Suppressor macrophage treated with lipopolysaccharide for 4 hours (primary cell): Measurements from ENCODE around the gene SLC13A5.
A peak's percentile ranks its signal among the peaks of the same experiment; 100 is the strongest.
"Not testable (repeated sequence)": the region's sequence is repeated elsewhere in the genome, so short reads cannot be mapped to it uniquely, and the experiment has no call there.

ENCODE experiments used
- DNase-seq: peaks from one replicate; pipeline ENCODE4 v3.0.0-alpha.2; 2020

The SLC13A5 gene

DNA sequence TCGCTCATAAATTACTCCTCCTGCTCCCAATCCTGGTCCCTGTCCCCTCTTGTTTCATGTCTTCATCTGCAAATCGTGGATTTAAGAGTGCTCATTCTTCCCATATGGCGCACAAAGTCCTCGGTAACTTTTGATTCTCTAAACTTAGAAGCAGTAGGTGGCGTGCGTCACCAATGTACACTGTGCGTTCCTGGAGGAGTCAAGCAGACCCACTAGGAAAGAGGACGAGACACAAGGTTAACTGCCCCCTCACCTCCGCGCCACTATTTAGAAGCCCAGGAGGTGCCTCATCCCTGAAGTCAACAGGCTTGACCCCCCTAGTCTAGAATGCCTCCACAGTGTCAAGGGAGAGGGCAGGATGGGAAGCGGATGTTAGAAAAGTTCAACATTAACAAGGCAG lies 2.9 kb downstream of the SLC13A5 start:
- no peak for DNase-seq

DNA sequence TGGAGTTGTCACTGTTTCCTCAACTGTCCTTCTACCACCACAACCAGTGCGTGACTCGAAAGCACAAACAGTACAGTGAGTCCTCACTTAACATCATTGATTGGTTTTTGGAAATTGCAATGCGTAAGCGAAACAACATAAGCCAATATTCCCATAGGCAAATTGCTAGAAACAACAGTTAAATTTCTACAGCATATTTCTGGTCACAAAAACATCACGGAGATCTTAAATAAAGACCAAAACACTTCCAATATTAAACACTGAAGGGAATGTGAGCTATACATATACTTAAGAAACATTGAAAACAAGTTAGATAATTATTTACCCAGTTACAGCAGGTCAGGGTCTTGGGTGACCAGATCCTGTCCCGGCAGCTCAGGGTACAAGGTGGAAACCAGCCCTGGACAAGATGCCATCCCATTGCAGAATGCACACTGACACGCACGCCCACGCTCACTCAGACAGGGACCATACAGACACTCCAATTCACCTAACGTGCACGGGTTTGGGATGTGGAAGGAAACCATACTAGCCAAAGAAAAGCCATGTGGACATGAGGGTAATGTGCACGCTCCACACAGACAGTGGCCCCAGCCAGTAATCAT lies 4.7 kb downstream of the SLC13A5 start:
- no peak for DNase-seq

DNA sequence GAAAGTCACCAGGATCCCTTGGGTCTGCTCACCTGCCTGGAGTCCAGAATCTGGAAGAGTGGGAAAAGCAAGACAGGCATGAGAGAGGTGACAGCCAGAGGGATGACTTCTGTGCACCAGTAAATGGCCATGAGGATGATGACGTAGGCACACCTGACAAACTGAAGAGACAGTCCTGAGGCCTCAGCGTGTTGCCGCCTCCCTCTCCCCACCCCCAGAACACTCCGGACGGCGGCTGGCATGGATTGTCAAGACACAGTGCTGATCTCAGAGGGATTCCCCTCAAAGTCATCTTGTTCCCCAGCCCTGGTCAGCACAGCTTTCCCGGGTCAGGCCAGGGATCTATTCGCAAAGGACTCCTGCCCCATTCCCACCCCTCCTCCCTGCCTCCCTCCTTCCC lies 6.2 kb downstream of the SLC13A5 start:
- DNase-seq, result no peak

DNA sequence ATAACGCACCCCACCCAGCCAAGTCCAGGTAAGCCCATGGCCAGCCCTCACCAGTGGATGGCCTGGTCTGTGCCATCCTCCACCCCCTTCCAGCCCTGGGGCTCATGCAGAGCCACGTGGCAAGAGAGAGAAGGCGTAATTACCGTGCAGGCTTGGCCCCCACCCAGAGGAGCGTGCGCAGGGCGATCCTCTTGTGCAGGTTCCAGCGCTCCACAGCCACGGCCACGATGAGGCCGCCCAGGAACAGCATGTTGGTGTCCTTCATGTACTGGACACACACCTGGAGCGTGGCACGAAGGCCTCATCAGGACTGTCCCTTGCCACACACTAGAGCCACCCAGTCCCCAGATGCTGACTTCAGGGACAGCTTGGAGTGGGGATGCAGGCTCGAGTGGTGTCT lies 6.7 kb downstream of the SLC13A5 start:
- DNase-seq, result no peak

DNA sequence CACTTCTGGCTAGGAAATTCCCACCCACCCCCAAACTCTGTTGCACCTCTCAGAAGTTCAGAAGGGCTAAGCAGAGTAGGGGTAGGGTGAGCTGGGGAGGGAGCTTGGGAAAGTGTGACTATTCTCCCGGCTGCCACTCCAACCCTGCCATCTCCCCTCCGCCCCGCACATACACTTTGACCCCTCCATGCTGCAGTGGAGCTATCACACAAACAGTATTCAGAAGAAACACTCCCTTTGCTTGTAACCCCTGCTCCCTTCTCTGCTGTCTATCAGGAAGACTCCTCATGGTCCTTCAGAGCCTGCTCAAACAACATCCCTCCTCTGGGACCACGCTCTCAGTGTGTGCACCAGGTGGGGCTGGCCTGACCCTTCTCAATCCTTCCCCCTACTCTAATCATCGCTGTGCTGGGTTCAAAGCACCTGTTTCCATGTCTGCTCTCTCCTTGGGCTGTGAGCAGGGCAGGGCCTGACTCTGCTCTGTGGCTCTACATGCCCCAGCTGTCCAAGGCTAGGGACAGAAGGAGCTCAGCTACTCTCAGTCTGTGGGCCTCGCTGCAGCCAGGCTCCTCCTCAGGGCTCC lies 8.6 kb downstream of the SLC13A5 start:
- no peak for DNase-seq

DNA sequence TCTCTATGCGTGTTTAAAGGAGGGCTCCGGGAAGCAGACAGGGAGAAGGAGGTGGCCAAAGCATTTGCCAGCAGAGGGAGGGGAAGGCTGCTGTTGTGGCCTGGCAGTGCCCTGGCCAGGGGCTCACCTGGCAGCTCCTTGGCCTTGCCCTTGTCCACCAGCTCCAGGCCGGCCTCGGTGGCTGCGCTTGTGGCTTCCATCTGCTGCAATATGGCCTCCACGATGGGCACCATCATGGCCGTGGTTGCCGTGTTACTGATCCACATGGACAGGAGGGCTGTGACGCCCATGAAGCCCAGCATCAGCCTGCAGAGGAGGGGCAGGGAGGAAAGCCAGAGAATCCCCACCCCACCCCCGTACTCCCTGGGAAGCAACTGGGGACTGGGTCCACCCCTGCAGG lies 9.4 kb downstream of the SLC13A5 start:
- no peak for DNase-seq

DNA sequence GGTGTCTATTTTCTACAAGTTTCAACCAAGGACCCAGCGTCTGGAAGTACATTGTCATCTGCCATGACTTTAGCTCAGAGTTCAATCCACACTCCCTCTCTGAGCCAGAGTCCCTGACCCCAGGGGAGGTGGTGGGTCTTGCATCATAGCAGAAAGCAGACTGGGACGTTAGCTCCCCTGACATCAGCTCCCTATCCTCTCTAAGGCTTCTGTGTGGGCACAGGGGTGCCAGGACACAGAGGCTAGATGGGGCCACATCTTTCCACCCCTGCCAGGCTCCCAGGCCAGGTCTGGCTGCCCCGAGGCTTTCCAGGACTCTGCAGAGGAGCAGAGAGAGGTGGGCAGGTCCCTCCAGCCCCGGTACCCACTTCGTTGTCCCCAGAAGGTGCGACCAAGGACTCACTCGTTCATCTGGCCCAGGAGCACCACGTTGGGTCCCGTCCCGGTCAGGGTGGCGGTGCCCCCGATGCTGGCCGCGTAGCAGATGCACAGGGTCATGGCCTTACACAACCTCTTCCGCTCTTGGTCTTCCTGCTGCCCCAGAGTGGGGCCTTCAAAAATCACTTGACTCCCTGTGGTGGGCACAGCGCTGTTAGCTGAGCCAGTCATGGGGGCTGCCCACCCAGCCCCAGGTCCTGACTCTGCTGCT lies 10.5 kb downstream of the SLC13A5 start:
- no peak for DNase-seq

DNA sequence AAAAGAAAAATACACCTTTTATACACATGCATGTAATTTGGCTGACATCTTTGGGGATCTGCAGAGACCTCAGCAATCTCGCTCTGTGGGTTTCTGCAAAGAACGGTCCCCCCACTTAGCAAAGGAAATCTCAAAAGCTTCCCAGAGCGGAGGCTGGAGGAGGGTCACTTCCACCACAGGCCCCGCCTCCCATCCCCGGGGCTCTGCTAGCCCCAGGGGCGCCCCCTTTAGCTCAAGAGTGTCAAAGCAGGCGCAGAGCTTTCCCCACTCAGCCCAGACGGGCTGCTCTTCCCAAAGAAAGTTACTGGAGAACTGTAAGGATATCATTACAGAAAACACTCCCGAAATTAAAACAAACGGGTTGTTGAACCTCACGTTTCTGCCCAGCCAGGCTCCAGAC lies 11.4 kb downstream of the SLC13A5 start:
- DNase-seq, result peak; percentile 67

DNA sequence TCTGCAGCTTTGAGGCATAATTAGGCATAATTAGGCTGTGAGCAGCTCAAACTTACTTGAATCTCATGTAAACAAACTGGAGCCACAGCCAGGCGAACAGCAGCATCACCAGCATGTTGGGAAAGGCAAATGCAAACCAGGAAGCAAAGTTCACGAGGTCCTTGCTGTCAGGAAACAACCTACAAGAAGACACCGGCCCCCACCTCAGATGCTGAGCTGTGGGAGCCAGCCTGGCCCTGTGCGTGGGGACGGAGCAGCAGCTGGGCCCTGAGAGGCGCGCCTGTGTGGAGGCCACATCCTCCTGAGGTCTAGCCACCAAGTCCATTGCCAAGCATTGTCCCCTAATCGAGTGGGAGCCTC lies 12.2 kb downstream of the SLC13A5 start:
- DNase-seq, result no peak

DNA sequence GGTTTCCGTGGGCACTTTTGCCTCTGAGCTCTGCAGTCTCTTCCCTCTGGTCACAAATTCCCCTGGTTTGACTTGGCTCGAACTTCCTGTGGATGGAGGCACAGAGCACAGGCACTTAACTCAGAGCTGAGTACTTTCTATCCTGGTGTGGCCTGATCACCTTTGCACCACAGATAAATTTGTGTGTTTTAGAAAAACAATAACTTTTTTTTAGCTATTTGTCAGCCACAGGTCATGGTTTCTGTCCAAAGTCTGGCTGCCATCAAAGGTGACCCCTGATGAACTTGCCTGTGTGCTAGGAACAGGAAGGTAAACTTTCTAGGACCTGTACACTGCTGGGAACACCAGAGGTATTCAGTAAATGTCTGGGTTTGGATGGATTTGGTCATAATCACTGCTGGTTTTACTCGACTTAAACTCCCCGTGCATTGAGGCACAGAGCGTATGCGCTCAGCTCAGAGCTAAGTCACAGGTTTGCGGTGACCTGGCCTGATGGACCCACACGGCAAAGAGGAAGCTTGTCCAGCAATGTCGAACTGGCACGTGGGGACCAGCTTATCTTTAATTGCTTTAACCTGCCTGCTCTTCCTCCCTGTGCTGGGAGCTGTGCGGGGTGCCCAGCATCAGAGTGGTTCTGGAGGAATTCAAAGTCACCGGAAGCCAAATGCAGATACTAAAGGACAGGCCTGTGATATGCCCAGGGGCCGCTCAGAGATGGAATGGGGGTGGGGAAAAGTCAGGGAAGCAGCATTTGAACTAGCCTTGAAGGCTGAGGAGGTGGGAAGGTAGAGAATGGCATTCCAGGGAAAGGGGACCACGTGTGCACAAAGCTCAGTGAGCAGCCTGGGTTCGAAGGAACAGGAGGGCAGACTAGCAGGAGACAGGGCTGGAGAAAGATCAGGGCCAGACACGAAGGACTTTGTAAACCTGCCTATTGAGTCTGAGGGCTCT lies 12.9 kb downstream of the SLC13A5 start:
- DNase-seq, result no peak

DNA sequence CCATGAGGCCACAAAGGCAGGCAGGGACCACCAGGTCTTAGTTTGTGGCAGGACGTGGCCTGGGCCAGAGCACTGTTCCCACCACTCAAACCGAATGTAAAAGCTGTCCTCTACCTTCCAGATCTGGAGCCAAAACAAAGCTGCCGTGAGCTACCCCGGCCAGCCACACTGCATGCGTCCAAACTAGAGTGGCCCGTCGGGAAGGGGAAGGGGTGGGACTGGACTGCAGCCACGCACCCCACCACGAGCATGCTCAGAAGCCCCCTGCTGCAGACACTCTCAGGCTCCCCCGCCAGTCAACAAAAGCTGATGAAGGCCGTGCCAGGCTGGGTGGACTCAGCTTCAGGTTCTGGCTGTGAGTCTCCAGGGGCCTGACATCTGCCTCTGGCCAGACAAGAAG lies 15.2 kb downstream of the SLC13A5 start:
- no peak for DNase-seq

DNA sequence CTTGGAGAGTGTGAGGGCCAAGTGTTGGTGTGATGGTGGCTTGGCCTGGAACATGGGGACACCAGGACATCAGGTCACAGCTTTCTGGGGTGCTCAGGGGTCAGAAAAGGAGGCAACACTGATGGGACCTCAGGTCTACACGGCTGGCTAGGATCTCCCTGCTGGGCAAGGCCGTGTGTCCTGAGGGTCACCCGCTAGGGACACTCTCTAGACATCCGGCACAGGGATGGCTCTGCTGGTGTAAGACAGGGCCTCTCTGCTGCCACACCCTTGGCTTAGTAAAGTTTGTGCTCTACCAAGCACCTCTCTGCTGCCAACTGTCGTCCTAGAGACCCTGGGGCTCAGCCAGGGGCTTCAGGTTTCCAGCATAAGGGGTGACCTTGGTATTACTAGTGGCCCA lies 16.3 kb downstream of the SLC13A5 start:
- DNase-seq, result no peak

DNA sequence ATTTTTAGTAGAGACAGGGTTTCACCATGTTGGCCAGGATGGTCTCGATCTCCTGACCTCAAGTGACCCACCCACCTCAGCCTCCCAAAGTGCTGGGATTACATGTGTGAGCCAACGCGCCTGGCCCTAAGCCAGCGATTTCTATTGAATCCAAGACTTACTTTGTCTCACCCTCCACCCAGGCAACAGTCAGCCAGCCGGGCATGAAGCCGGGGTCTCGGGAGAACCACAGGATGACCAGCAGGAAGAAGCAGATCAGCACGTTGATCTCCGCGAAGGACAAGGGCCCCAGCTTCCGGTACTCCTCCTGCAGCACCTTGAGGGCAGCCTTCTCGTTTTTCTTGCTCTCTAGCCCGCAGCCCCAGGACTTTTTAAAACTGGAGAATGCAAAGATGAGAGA lies 17.6 kb downstream of the SLC13A5 start:
- no peak for DNase-seq

DNA sequence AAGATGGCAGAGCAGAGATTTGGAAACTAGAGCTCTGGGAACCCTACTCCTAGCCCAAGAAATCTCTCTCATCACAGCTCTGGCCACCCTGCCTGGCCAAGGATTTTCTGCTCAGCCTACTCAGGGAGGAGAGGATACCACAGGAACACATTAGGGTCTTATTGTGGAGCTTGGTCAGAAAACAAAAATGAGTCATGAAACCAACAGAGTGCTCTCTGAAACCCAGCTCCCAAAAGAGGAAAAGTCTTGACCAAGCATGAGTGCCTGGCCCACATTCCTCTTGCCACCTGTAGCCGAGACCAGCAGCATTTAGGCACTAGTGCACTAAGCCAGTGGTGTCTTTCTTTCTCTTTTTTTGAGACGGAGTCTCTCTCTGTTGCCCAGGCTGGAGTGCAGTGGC lies 18.1 kb downstream of the SLC13A5 start:
- no peak for DNase-seq

DNA sequence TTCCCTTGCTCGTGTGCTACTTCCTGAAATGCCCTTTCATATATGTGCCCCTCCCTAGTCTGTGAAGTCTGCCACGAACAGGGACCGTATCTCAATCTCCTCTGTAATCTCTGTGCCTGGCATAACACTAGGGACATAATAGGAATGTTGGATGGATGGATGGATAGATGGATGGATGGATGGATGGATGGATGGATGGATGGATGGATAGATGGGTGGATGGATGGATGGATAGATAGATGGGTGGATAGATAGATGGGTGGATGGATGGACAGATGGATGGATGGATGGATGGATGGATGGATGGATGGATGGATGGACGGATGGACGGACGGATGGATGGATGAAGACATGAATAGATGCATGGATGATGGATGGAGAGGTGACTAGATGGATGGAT lies 21.2 kb downstream of the SLC13A5 start:
- DNase-seq, result not testable (repeated sequence)

DNA sequence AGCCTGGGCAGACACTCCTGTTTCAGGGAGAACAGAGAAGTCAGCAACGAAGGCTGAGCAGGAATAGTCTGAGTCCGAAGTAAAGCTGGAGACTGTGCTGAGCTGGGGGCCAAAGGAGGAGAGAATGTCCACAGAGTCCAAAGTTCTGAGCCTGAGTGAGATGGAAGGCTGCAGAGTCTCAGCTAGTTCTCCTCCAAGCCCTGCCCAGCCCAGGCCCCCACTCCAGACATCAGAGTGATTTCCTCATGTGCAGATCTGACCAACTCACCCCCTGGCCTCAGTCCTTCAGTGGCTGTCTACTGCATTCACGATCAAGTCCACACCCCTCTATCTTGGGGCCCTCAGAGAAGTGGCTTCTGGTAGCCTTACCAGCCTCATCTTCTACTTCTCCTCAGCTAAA lies 21.6 kb downstream of the SLC13A5 start:
- no peak for DNase-seq

DNA sequence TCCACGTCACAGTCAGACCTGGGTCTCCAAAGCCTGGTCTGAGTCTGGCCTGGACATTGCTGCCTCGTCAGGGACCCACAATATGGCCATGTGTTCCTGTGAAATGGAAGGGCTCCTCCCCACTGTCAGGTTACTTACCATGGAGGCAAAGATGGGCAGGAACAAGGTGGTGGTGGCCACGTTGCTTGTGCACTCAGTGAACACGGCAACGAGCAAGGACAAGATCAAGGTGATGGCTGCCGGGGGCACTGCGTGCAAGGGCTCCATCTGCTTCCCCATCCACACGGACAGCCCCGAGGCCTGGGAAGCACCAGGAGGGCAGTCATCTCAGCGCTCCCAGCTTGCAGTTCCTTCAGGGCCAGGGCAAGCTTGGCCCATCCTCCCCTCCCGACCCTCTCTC lies 22.5 kb downstream of the SLC13A5 start:
- no peak for DNase-seq

DNA sequence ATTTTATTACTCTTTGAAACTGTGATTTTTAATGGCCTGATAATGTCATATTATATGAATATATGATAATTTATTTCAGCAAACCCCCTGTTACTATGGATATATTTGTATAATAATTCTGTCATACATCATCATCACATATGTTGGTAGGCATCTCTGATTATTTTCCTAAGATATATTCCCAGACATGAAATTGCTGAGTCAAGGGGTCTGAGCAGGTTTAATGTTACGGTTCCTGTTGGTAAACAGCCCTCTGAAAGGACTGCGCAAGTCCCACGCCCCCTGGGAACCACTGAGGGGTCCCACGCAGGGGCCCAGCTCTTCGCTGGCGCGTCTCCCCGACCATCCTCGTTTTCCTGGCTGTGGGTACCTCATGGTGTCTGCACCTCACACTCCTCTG lies 24.2 kb downstream of the SLC13A5 start:
- no peak for DNase-seq

DNA sequence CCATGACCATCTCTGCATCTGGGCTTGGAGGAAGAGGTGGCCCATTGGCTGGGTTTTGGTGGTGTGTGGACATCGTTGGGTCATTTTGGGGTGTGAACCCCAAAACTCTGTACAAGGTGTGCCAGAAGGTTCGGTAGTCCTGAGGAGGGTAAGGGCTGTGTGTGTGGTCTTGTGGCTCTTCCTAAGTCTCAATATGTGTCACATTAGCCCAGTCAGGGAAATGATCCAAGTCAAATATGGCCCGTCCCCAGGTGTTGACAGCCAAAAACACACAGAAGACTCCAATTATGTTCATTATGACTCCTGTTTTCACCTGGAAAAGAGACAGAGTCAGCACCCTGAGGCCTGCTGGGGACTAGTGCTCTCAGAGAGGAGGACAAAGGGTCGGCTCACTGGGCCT lies 27.1 kb downstream of the SLC13A5 start:
- DNase-seq, result no peak

DNA sequence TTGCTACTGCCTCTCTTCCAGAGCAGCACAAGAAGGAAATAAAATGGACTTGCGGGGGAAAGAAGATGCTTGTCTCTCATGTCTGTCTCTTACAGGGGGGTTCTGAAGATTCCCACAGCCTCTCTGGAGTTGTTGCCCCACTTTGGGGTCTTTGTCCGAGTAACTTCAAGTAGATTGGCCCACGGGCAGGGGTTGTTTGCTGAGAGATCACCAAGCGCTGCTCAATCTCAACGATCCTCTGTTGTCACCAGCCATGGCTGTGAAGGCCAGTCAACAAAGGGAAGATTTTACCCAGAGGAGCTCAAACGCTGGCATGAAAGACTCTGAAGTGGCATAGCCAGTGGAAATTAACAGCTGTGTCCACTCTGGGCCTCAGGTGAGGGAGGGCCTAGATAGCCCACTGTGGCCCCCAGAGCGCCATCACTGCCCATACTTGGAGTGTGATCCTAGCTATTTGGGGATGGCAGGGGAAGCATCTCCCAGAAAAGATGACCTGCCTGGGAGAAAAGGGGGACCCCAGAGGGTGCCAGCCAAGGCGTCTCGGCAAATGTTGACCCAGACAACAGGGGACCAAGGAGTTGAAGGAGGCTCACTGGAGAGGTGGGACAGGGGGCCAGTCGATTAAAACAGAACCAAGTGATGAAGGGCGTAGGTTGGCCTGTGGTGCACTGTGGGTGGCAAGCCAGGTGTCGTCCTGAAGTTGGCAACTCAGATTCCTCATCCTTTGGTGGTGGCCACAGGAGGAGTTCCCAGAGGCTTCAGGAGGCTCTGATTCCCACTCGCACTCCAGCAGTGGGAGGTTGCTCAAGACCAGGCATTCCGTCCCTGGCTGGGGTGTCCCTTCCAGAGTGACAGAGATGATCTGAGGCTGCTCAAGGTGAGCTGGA lies 28.0 kb downstream of the SLC13A5 start:
- DNase-seq, result no peak

DNA sequence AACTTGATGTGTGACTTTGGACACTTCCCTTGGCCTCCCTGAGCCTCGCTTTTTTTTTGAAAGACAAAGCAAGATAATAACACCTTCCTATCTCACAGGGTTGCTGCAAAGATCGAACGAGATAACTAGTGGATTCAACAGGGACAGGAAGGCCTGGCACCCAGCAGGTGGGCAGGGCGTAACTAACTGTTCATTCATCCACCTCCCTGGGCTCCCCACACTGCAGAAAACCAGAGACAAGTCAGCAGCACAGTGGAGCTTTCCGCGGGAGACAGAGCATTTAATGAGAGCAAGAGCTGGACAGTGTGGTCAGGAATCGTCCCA lies 28.7 kb downstream of the SLC13A5 start:
- DNase-seq, result no peak

DNA sequence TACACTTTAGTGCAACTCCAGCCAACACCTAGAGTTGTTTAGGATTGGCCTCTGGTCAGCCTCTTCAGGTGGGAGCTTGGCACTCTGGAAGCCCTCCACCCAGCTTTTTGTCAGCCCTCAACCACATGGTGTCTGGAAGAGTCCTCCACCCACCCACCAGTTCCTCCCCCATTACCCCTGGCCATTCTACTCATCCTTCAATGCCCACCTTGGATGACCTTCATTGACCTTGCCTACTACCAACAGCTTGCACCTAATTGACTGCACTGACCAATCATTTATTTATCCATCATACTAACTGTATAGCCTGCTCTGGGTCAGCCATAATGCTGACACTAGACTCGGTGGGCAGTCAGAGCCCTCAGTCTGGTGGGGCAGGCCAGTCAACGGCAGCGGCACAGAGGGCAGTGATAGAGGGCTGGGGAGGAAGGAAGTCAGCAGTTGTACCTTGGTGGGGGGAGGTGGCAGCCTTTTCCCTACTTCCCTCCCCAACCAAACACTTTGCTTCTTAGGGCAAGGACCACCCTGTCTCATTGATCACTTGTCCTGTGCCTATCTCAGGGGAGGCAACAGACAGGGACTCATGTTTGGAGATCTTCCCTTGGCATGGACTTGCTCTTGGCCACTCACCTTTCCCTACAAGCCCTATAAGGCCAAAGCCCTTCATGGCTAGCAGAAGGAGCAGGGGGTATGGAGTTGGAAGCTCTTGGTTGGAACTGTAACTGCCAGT lies 29.3 kb downstream of the SLC13A5 start:
- DNase-seq, result no peak
